GM23338 (cell line): Measurements from ENCODE around the gene IQCM. TPM values are rescaled to one million over a fixed set of nuclear protein-coding genes. Genes with fewer than 3 reads are reported as not detected.
"Not testable (repeated sequence)": the region's sequence is repeated elsewhere in the genome, so short reads cannot be mapped to it uniquely, and the experiment has no call there.

Experiments
- ATAC-seq: fragments of 200-7000 bp; cut with Tn5 transposase; 3 replicates; pipeline ENCODE4 v1.9.1; 2020
- DNase-seq: peaks from one replicate; pipeline ENCODE4 v3.0.0-alpha.2; 2015; ENCODE audit warnings: low spot score
- H2AFZ ChIP-seq: fragments of 200-600 bp; sonication (generic); 2 replicates; pipeline ENCODE4 v1.8.0; 2016; ENCODE audit warnings: antibody characterized with exemption, mild to moderate bottlenecking, moderate library complexity
- H3F3A ChIP-seq: fragments of 200-600 bp; sonication (generic); replicated peaks from 2 replicates; pipeline ENCODE4 v1.8.0; 2017; ENCODE audit warnings: antibody characterized with exemption, mixed run types, low read depth
- H3K27ac ChIP-seq: fragments of 200-600 bp; sonication (generic); 2 replicates; pipeline ENCODE4 v1.6.1; 2016; ENCODE audit warnings: low read depth
- H3K27me3 ChIP-seq: fragments of 200-600 bp; sonication (generic); 2 replicates; pipeline ENCODE4 v1.8.0; 2016; ENCODE audit warnings: mild to moderate bottlenecking, mixed run types, moderate library complexity; ENCODE audit not compliant: insufficient read depth
- H3K36me3 ChIP-seq: fragments of 200-600 bp; sonication (generic); 2 replicates; pipeline ENCODE4 v1.8.0; 2016; ENCODE audit warnings: mild to moderate bottlenecking; ENCODE audit not compliant: insufficient read depth
- H3K4me1 ChIP-seq: fragments of 200-600 bp; sonication (generic); 2 replicates; pipeline ENCODE4 v1.8.0; 2016; ENCODE audit warnings: mild to moderate bottlenecking, moderate library complexity; ENCODE audit not compliant: insufficient read depth
- H3K4me2 ChIP-seq: fragments of 200-600 bp; sonication (generic); 2 replicates; pipeline ENCODE4 v1.7.1; 2017; ENCODE audit warnings: mixed run types
- H3K4me3 ChIP-seq: fragments of 200-600 bp; sonication (generic); 2 replicates; pipeline ENCODE4 v1.6.1; 2016; ENCODE audit warnings: mixed run types
- H3K79me2 ChIP-seq: fragments of 200-600 bp; sonication (generic); replicated peaks from 2 replicates; pipeline ENCODE4 v1.8.0; 2017; ENCODE audit warnings: mild to moderate bottlenecking; ENCODE audit not compliant: insufficient read depth
- H3K9me2 ChIP-seq: fragments of 200-600 bp; sonication (generic); 2 replicates; pipeline ENCODE4 v1.8.0; 2017; ENCODE audit not compliant: insufficient read depth
- H4K20me1 ChIP-seq: fragments of 200-600 bp; sonication (generic); replicated peaks from 2 replicates; pipeline ENCODE4 v1.8.0; 2017; ENCODE audit warnings: mild to moderate bottlenecking; ENCODE audit not compliant: insufficient read depth
- H3K27ac Mint-ChIP-seq: 2 replicates; pipeline ENCODE4 v1.8.0; 2020; ENCODE audit warnings: inconsistent platforms, mild to moderate bottlenecking, moderate library complexity, mixed read lengths
- H3K27me3 Mint-ChIP-seq: 3 replicates; pipeline ENCODE4 v1.8.0; 2022; ENCODE audit warnings: low read depth, mild to moderate bottlenecking, moderate library complexity, mixed read lengths, inconsistent platforms; ENCODE audit not compliant: insufficient read depth, poor library complexity
- H3K36me3 Mint-ChIP-seq: 3 replicates; pipeline ENCODE4 v1.8.0; 2021; ENCODE audit warnings: low read depth, mild to moderate bottlenecking, inconsistent platforms, moderate library complexity, mixed read lengths
- H3K4me1 Mint-ChIP-seq: 3 replicates; pipeline ENCODE4 v1.8.0; 2020; ENCODE audit warnings: mild to moderate bottlenecking, inconsistent platforms, mixed read lengths
- H3K4me3 Mint-ChIP-seq: 3 replicates; pipeline ENCODE4 v1.8.0; 2021; ENCODE audit warnings: moderate library complexity, mild to moderate bottlenecking, inconsistent platforms, mixed read lengths
- H3K9me3 Mint-ChIP-seq: 3 replicates; pipeline ENCODE4 v1.8.0; 2020; ENCODE audit warnings: moderate library complexity, mild to moderate bottlenecking, inconsistent platforms, mixed read lengths
- CTCF ChIP-seq, 2 experiments: fragments of 200-600 bp in 1 of 2; sonication (generic) in 1 of 2; conservative IDR thresholded peaks; 2 replicates each; pipeline versions ENCODE4 v1.5.1 to v1.6.1; 2016 to 2017; ENCODE audit warnings: antibody characterized with exemption in 2 of 2, low read depth in 2 of 2, mild to moderate bottlenecking in 2 of 2, moderate library complexity in 1 of 2
- ETS1 ChIP-seq: IDR thresholded peaks from 2 replicates; pipeline ENCODE4 v1.6.1; 2016; ENCODE audit warnings: antibody characterized with exemption
- EZH2 ChIP-seq: fragments of 200-600 bp; sonication (generic); IDR thresholded peaks from one replicate; pipeline ENCODE4 v1.8.0; 2017; ENCODE audit warnings: antibody characterized with exemption, mild to moderate bottlenecking, low read depth; ENCODE audit not compliant: unreplicated experiment
- JUNB ChIP-seq: IDR thresholded peaks from one replicate; pipeline ENCODE4 v1.6.1; 2016; ENCODE audit warnings: antibody characterized with exemption; ENCODE audit not compliant: unreplicated experiment
- NANOG ChIP-seq: IDR thresholded peaks from 2 replicates; pipeline ENCODE4 v1.6.1; 2016; ENCODE audit warnings: antibody characterized with exemption, borderline replicate concordance
- REST ChIP-seq: IDR thresholded peaks from one replicate; pipeline ENCODE4 v1.6.1; 2018; ENCODE audit warnings: antibody characterized with exemption; ENCODE audit not compliant: unreplicated experiment
- ZNF114 ChIP-seq: fragments of 250-450 bp; sonication (Bioruptor Pico); IDR thresholded peaks from 2 replicates; pipeline ENCODE4 v1.5.0; 2020; ENCODE audit warnings: mild to moderate bottlenecking, moderate library complexity
- polyA plus RNA-seq: library from polyadenylated mRNA; unstranded; fragments of >200 nt; fragmentation: Nextera tagmentation; extraction: Ambion mirVana; gene quantifications from 2 replicates; pipeline ENCODE4 v1.2.1, GENCODE V29; 2016
- total RNA-seq: library from RNA; depleted of rRNA; stranded (reverse); fragments of >200 nt; shearing (Covaris generic); gene quantifications from 2 replicates; pipeline ENCODE4 v1.2.3, GENCODE V29; 2014

IQCM gene
- total and polyA plus RNA-seq, 2 experiments from 2014 or later = not detected

- Mint-ChIP-seq H3K9me3 (no peaks in the 10 kb centered on the region), H3K27ac (no peak overlapping the region), H3K36me3 (no peaks in the 10 kb centered on the region), H3K4me3 (no peak overlapping the region), H3K27me3 (no peaks in the 10 kb centered on the region), H3K4me1 (no peaks in the 10 kb centered on the region)
- Histone ChIP-seq H3K9me2 (no peaks in the 10 kb centered on the region), H4K20me1 (no peaks in the 10 kb centered on the region), H3K4me1 (no peaks in the 10 kb centered on the region), H3K27me3 (no peaks in the 10 kb centered on the region), H3F3A (no peaks in the 10 kb centered on the region), H3K27ac (no peak overlapping the region), H3K4me3 (no peak overlapping the region), H3K79me2 (no peaks in the 10 kb centered on the region), H2AFZ (no peak overlapping the region), H3K4me2 (no peak overlapping the region), H3K36me3 (no peaks in the 10 kb centered on the region)
- TF ChIP-seq CTCF (conservative IDR thresholded peaks at IDR 0.05; ENCODE audit: low read depth in 2 of 2) (no peak), NANOG (no peak), EZH2 (no peak), ZNF114 (no peak), ETS1 (no peak), JUNB (no peak), REST (no peak)
- ATAC-seq (no peak), DNase-seq (no peak)
Observed at GRCh38 chr4:149486861-149487260, 328.8 kb downstream of the IQCM start.

GRCh38 chr4:149468669-149469068, 347.0 kb downstream of the IQCM start:
- H3K27ac Mint-ChIP-seq, H3K9me2 ChIP-seq, H3K27me3 Mint-ChIP-seq, ATAC-seq, H3K36me3 ChIP-seq, H3K4me3 ChIP-seq, DNase-seq, H3K27me3 ChIP-seq, H3K4me2 ChIP-seq, H2AFZ ChIP-seq, H3K79me2 ChIP-seq, H4K20me1 ChIP-seq, H3K36me3 Mint-ChIP-seq, H3K27ac ChIP-seq, H3K4me3 Mint-ChIP-seq, H3F3A ChIP-seq, H3K4me1 Mint-ChIP-seq, H3K4me1 ChIP-seq: not testable (repeated sequence)
- H3K9me3 Mint-ChIP-seq = peaks cover 36% of the 10 kb centered on the region
